K562 (cell line): Measurements from ENCODE around the gene FAM227A. TPM values are rescaled to one million over a fixed set of nuclear protein-coding genes. Genes with fewer than 3 reads are reported as not detected.

ENCODE experiments used
- ATAC-seq: fragments of 200-7000 bp; cut with Tn5 transposase; 3 replicates; pipeline ENCODE4 v1.9.1; 2020; ENCODE audit warnings: moderate library complexity
- BruUV-seq: library from RNA; stranded (reverse); fragments of 400-500 nt; replicated peaks from 2 replicates; lab custom pipeline; 2021; lab: Mats Ljungman, UMichigan
- CTCF ChIA-PET: fragments of 300-600 bp; formaldehyde crosslinking; extraction: SDS; loops from one replicate; lab custom pipeline; 2021; ENCODE audit warnings: low intra/inter-chr PET ratio; lab: Yijun Ruan, JAX
- POLR2A ChIA-PET: fragments of 300-600, 350-650 bp; sonication (Branson Sonifier 250); formaldehyde crosslinking; extraction: SDS; loops from one replicate; lab custom pipeline; 2021; ENCODE audit warnings: antibody characterized with exemption, inconsistent platforms; lab: Yijun Ruan, JAX
- DNase-seq, 4 experiments: peaks; one replicate each; pipeline versions ENCODE4 v3.0.0 to v3.0.0-alpha.2; 2011 to 2018; ENCODE audit warnings: low spot score in 3 of 4, mixed read lengths in 3 of 4; ENCODE audit errors: extremely low read depth in 1 of 4
- FAIRE-seq: peaks from 2 replicates; lab custom pipeline; 2011; peaks lifted over from hg19 to GRCh38; lab: Jason Lieb, UNC
- H2AFZ ChIP-seq: 2 replicates; pipeline ENCODE4 v1.6.0; 2011; ENCODE audit warnings: low read depth, low read length, control low read depth, inconsistent platforms
- H3K27ac ChIP-seq: fragments of 200-600 bp; 3 replicates; pipeline ENCODE4 v1.8.0; 2011; ENCODE audit warnings: low read depth, mild to moderate bottlenecking, control low read depth, inconsistent platforms, low read length, moderate library complexity, mixed read lengths; ENCODE audit errors: extremely low read depth
- H3K27me3 ChIP-seq, 2 experiments: fragments of 300-600 bp in 1 of 2; 2 replicates in 1 of 2; 3 replicates in 1 of 2; pipeline versions ENCODE4 v1.6.0 to v1.8.0; 2011; ENCODE audit warnings: inconsistent platforms in 2 of 2, low read length in 2 of 2, mild to moderate bottlenecking in 1 of 2, mixed read lengths in 1 of 2, moderate library complexity in 1 of 2; ENCODE audit not compliant: control insufficient read depth in 2 of 2, insufficient read depth in 2 of 2
- H3K36me3 ChIP-seq: fragments of 300-600 bp; 3 replicates; pipeline ENCODE4 v1.8.0; 2011; ENCODE audit warnings: mild to moderate bottlenecking, low read length, inconsistent platforms; ENCODE audit not compliant: control insufficient read depth, insufficient read depth
- H3K4me1 ChIP-seq, 2 experiments: fragments of 200-600 bp in 1 of 2; replicated peaks in 1 of 2; 2 replicates in 1 of 2; 3 replicates in 1 of 2; pipeline versions ENCODE4 v1.5.1 to v1.8.0; 2011; ENCODE audit warnings: inconsistent platforms in 2 of 2, low read length in 2 of 2, mild to moderate bottlenecking in 1 of 2, mixed read lengths in 1 of 2, moderate library complexity in 1 of 2; ENCODE audit not compliant: control insufficient read depth in 2 of 2, insufficient read depth in 2 of 2
- H3K4me2 ChIP-seq: 2 replicates; pipeline ENCODE4 v1.6.1; 2011; ENCODE audit warnings: low read length, control low read depth, inconsistent platforms, mixed read lengths; ENCODE audit not compliant: insufficient read depth
- H3K4me3 ChIP-seq: fragments of 200-600 bp; sonication (generic), shearing (Covaris generic); 2 replicates; pipeline ENCODE4 v1.5.1; 2016; ENCODE audit warnings: control low read depth, inconsistent platforms
- H3K79me2 ChIP-seq: fragments of 200-600 bp; 3 replicates; pipeline ENCODE4 v1.8.0; 2011; ENCODE audit warnings: low read length, inconsistent platforms; ENCODE audit not compliant: control insufficient read depth, insufficient read depth
- H3K9ac ChIP-seq, 2 experiments: 2 replicates each; pipeline versions ENCODE4 v1.6.0 to v1.6.1; 2011; ENCODE audit warnings: low read depth in 2 of 2, low read length in 2 of 2, control low read depth in 1 of 2, inconsistent platforms in 1 of 2, mild to moderate bottlenecking in 1 of 2, mixed read lengths in 1 of 2; ENCODE audit not compliant: insufficient read depth in 1 of 2
- H3K9me1 ChIP-seq: one replicate; pipeline ENCODE4 v1.6.0; 2011; ENCODE audit warnings: inconsistent platforms, mild to moderate bottlenecking, low read length, moderate library complexity; ENCODE audit not compliant: control insufficient read depth, insufficient read depth
- H3K9me3 ChIP-seq: replicated peaks from 2 replicates; pipeline ENCODE4 v1.5.1; 2011; ENCODE audit warnings: low read depth, low read length, inconsistent platforms; ENCODE audit not compliant: control insufficient read depth, insufficient read depth
- H4K20me1 ChIP-seq: replicated peaks from 2 replicates; pipeline ENCODE4 v1.6.1; 2011; ENCODE audit warnings: low read length, inconsistent platforms, mixed read lengths; ENCODE audit not compliant: control insufficient read depth, insufficient read depth
- BDP1 ChIP-seq: IDR thresholded peaks from 3 replicates; pipeline ENCODE4 v1.6.1; 2011; ENCODE audit not compliant: insufficient read length, insufficient read depth
- ELF4 ChIP-seq: fragments of 450-650 bp; formaldehyde crosslinking; IDR thresholded peaks from 2 replicates; pipeline ENCODE4 v1.4.0; 2022; ENCODE audit warnings: missing genetic modification characterization
- HMG20B ChIP-seq: fragments of 250-450 bp; sonication (Bioruptor Pico); IDR thresholded peaks from 2 replicates; pipeline ENCODE4 v1.5.0; 2021; ENCODE audit warnings: mild to moderate bottlenecking
- PML ChIP-seq: IDR thresholded peaks from 2 replicates; pipeline ENCODE4 v1.6.1; 2012; ENCODE audit warnings: low read length, inconsistent platforms
- POLR2AphosphoS5 ChIP-seq: IDR thresholded peaks from 2 replicates; pipeline ENCODE4 v1.6.1; 2011; ENCODE audit warnings: mild to moderate bottlenecking, low read depth, low read length, moderate library complexity; ENCODE audit not compliant: control insufficient read depth, insufficient read depth
- RFX1 ChIP-seq: fragments of 450-650 bp; IDR thresholded peaks from 2 replicates; pipeline ENCODE4 v1.6.1; 2016; ENCODE audit warnings: mild to moderate bottlenecking, moderate library complexity
- TAF9B ChIP-seq: fragments of 450-650 bp; IDR thresholded peaks from 2 replicates; pipeline ENCODE4 v1.6.1; 2018; ENCODE audit warnings: mild to moderate bottlenecking; ENCODE audit not compliant: partially characterized antibody
- TEAD1 ChIP-seq, 2 experiments: fragments of 450-650 bp in 1 of 2; sonication (generic) in 1 of 2; formaldehyde crosslinking; IDR thresholded peaks; 2 replicates each; pipeline versions ENCODE4 v1.4.0 to v1.8.0; 2020 to 2022; ENCODE audit warnings: mild to moderate bottlenecking in 2 of 2, missing genetic modification reagents in 1 of 2
- TSC22D4 ChIP-seq: fragments of 450-650 bp; IDR thresholded peaks from 2 replicates; pipeline ENCODE4 v1.6.1; 2016; ENCODE audit warnings: missing genetic modification characterization, missing biosample characterization, control low read depth
- U2AF1 ChIP-seq: fragments of 200-400 bp; formaldehyde crosslinking; optimal IDR thresholded peaks from 2 replicates; pipeline ENCODE3; 2017; ENCODE audit warnings: mild to moderate bottlenecking, low read depth, low read length, moderate library complexity
- YBX1 ChIP-seq: fragments of 450-650 bp; IDR thresholded peaks from 2 replicates; pipeline ENCODE4 v1.7.1; 2016; ENCODE audit warnings: mild to moderate bottlenecking
- ZBTB17 ChIP-seq: fragments of 450-650 bp; formaldehyde crosslinking; IDR thresholded peaks from 2 replicates; pipeline ENCODE4 v1.4.0; 2020; ENCODE audit warnings: mild to moderate bottlenecking
- in situ Hi-C: fragments of 300-500 bp; cut with MboI; formaldehyde crosslinking; loops from 4 replicates; pipeline ENCODE4 v1.15.0; 2018; ENCODE audit warnings: inconsistent platforms, mixed read lengths
- intact Hi-C: fragments of 100-400 bp; cut with micrococcal nuclease; formaldehyde crosslinking; loops from 2 replicates; pipeline ENCODE4 v1.14.2; 2022
- polyA plus RNA-seq, 8 experiments: library from polyadenylated mRNA; depleted of rRNA in 4 of 8; stranded (reverse) in 5 of 8; unstranded in 3 of 8; fragments of >200 nt; fragmentation: Nextera tagmentation in 2 of 8; fragmentation: Illumina TruSeq in 1 of 8; extraction: Ambion mirVana in 2 of 8; extraction: Trizol in 1 of 8; gene quantifications; 2 replicates each; pipeline versions ENCODE4 v1.2.1 to v1.2.3, GENCODE V29; 2011 to 2014; ENCODE audit warnings: inconsistent platforms in 1 of 8, missing spikeins in 1 of 8
- total RNA-seq, 7 experiments: library from RNA; depleted of rRNA in 6 of 7; stranded (reverse); fragments of >200 nt in 6 of 7; fragmentation: Illumina TruSeq in 2 of 7; extraction: Trizol in 2 of 7; gene quantifications; 2 replicates each; pipeline versions ENCODE4 v1.2.1 to v1.2.3, GENCODE V29; 2011 to 2021; ENCODE audit warnings: low replicate concordance in 1 of 7
- TF ChIP-seq, protein P1 (sequence below), 2 experiments: fragments of 450-650 bp; IDR thresholded peaks; 2 replicates each; pipeline ENCODE4 v1.6.1; 2018; ENCODE audit warnings: mild to moderate bottlenecking in 2 of 2, low read depth in 1 of 2; ENCODE audit not compliant: partially characterized antibody in 2 of 2
- TF ChIP-seq, protein P2 (sequence below): IDR thresholded peaks from 2 replicates; pipeline ENCODE4 v1.6.1; 2014; ENCODE audit warnings: antibody characterized with exemption

FAM227A gene
- total and polyA plus RNA-seq, 9 of the 15 experiments (the other 6 are each of a cell fraction or from before 2014, with no cell fraction given) = 0.10 to 2.2 (median 0.83) TPM

- Histone ChIP-seq H3K9ac (no peak overlapping the region), H3K4me3 (no peak overlapping the region), H2AFZ (no peak overlapping the region), H4K20me1 (no peaks in the 10 kb centered on the region), H3K4me2 (no peak overlapping the region), H3K79me2 (peaks cover 14% of the 10 kb centered on the region; the same call in 2 of the 3 replicates), H3K36me3 (no peaks in the 10 kb centered on the region), H3K9me3 (no peaks in the 10 kb centered on the region), H3K9me1 (no peaks in the 10 kb centered on the region), H3K27ac (no peak overlapping the region), H3K4me1 (peaks cover 9 to 10% of the 10 kb centered on the region in 2 experiments; a peak in 4 of 5 replicates), H3K27me3 (no peaks in the 10 kb centered on the region)
- DNase-seq (no peak), ATAC-seq (no peak), FAIRE-seq (no peak)
- BruUV-seq = no TSS peak
- TF ChIP-seq, protein P1, sequence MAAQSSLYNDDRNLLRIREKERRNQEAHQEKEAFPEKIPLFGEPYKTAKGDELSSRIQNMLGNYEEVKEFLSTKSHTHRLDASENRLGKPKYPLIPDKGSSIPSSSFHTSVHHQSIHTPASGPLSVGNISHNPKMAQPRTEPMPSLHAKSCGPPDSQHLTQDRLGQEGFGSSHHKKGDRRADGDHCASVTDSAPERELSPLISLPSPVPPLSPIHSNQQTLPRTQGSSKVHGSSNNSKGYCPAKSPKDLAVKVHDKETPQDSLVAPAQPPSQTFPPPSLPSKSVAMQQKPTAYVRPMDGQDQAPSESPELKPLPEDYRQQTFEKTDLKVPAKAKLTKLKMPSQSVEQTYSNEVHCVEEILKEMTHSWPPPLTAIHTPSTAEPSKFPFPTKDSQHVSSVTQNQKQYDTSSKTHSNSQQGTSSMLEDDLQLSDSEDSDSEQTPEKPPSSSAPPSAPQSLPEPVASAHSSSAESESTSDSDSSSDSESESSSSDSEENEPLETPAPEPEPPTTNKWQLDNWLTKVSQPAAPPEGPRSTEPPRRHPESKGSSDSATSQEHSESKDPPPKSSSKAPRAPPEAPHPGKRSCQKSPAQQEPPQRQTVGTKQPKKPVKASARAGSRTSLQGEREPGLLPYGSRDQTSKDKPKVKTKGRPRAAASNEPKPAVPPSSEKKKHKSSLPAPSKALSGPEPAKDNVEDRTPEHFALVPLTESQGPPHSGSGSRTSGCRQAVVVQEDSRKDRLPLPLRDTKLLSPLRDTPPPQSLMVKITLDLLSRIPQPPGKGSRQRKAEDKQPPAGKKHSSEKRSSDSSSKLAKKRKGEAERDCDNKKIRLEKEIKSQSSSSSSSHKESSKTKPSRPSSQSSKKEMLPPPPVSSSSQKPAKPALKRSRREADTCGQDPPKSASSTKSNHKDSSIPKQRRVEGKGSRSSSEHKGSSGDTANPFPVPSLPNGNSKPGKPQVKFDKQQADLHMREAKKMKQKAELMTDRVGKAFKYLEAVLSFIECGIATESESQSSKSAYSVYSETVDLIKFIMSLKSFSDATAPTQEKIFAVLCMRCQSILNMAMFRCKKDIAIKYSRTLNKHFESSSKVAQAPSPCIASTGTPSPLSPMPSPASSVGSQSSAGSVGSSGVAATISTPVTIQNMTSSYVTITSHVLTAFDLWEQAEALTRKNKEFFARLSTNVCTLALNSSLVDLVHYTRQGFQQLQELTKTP (IDR thresholded peaks at IDR 0.05; ENCODE audit: low read depth in 1 of 2, partially characterized antibody in 2 of 2) = no peak
- TF ChIP-seq RFX1 = no peak
- TF ChIP-seq U2AF1 = no peak
- no peak for TF ChIP-seq POLR2AphosphoS5
- no peak for TF ChIP-seq TSC22D4
- TF ChIP-seq ELF4 = no peak
- TF ChIP-seq ZBTB17 = no peak
- no peak for TF ChIP-seq TEAD1 (CRISPR knock-in tag; IDR thresholded peaks at IDR 0.05)
- no peak for TF ChIP-seq HMG20B (CRISPR knock-in tag)
- TF ChIP-seq PML = no peak
- no peak for TF ChIP-seq TAF9B
- TF ChIP-seq, protein P2, sequence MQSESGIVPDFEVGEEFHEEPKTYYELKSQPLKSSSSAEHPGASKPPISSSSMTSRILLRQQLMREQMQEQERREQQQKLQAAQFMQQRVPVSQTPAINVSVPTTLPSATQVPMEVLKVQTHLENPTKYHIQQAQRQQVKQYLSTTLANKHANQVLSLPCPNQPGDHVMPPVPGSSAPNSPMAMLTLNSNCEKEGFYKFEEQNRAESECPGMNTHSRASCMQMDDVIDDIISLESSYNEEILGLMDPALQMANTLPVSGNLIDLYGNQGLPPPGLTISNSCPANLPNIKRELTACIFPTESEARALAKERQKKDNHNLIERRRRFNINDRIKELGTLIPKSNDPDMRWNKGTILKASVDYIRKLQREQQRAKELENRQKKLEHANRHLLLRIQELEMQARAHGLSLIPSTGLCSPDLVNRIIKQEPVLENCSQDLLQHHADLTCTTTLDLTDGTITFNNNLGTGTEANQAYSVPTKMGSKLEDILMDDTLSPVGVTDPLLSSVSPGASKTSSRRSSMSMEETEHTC = no peak
- no peak for TF ChIP-seq YBX1
- TF ChIP-seq BDP1 = no peak
- CTCF ChIA-PET = no interaction called here
- in situ Hi-C loops = no loop called here
- intact Hi-C loops = no loop called here
- POLR2A ChIA-PET = no interaction called here
Measured at GRCh38 chr22:38652859-38653258, 3.3 kb downstream of the FAM227A start.
